GM18508 (cell line): Measurements from ENCODE around the gene GRK5.

ENCODE experiments used
- ATAC-seq: cut with Tn5 transposase; IDR thresholded peaks from one replicate; pipeline ENCODE4 v1.9.1; 2021; ENCODE audit warnings: moderate number of reproducible peaks; ENCODE audit not compliant: insufficient read depth, unreplicated experiment

GRK5 gene

DNA sequence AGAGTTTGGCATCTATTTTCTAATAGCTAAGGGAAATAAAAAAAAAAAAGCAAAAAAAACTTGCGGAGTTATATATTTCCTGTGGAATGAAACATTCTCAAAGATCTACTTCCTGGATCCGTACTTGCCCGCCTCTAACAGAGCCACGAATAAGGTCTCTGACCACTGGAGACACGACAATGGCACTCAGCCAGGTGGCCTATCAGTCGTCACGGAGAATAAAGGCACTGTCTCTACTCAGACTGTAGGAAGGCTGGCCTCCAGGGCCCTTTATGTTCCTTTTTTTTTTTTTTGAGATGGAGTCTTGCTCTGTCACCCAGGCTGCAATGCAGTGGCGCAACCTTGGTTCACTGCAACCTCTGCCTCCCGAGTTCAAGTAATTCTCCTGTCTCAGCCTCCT is 276.5 kb downstream of the GRK5 start:
- ATAC-seq, result no peak

DNA sequence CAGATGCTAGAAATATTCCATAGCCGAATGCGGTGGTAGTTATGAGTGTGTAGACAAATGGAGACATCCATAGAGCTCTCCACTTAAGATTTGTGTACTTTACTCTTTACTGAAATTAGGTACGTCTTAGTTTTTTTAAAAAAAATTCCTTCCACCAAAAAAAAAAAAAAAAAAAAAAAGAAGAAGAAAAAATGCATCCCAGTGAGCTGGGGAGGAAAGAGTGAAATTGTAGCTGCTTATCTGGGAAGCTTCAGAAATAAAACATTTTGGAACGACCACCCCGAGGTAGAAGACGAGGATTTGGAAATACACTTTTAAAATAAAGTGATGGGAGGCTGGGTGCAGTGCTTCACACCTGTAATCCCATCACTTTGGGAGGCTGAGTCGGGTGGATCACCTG is 281.3 kb downstream of the GRK5 start:
- ATAC-seq, result no peak

DNA sequence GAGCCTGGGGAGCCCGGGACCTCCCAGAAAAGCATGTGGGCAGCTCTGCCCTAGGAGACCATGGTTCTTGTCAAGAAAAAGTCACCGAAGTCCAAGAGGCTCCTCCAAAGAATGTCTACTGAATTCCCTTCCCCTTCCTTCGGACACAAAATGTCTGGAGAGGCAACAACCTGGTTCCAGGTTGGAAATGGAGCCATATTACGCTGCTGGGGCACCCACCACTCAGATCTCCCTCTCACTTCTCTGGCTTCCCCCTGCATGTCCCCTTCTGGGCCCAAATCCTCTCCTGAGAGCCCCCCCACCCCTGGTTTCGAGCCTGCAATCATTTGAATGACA is 282.6 kb downstream of the GRK5 start:
- ATAC-seq, result no peak

DNA sequence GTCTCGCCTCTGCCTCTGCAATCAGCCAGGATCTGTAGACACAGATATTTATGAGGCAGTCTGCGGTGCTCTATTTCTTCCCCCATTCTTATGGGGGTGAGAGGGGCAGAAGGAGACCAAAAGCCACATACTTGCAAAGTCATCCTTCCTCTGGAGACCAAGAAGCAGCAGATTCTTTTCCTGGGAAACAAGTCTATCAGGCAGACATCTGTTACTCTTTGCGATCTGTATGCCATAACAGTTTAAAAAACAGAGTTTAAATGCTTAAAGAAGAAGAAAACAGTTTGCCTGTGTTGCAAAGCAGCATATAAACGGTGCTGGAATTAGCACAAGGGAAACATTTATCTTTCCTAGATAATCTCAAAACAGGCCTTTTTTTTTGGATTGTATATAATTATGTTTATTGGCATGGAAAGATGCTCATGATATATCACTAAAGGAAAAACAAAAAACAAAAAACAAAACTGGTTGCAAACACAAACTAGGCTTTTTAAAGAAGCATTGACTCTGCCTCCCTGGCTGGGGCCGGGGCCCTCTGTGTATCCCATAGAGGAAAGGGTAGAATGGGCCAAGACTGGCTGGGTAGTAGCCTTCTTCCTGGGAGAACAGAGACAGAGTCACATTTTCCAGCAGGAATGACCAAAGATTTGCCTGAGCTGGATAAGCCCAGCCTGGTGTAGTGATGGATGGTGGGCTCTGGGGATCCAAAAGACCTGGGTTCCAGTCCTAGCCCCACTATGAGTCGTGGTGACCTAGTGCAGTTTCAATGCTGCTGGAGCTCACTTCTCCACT is 284.8 kb downstream of the GRK5 start:
- ATAC-seq, result no peak

DNA sequence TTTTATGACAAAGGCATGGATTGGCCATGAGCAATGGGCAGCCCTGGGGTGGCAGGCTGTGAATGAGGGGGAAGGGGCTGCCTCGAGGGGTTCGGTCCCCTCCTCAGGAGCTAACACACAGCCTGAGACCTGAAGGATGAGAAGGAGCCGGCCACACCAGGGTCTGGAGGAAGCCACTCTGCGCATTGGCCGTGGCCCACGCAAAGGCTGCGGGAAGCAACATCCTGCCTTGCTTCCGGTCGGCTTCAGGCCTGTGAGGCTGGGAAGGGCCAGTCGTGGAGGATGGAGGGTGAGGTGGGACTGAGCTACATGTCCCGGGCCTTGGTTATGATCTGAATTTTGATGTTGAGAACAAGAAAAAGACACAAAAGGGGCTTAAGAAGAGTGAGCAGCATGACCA is 285.8 kb downstream of the GRK5 start:
- ATAC-seq, result no peak

DNA sequence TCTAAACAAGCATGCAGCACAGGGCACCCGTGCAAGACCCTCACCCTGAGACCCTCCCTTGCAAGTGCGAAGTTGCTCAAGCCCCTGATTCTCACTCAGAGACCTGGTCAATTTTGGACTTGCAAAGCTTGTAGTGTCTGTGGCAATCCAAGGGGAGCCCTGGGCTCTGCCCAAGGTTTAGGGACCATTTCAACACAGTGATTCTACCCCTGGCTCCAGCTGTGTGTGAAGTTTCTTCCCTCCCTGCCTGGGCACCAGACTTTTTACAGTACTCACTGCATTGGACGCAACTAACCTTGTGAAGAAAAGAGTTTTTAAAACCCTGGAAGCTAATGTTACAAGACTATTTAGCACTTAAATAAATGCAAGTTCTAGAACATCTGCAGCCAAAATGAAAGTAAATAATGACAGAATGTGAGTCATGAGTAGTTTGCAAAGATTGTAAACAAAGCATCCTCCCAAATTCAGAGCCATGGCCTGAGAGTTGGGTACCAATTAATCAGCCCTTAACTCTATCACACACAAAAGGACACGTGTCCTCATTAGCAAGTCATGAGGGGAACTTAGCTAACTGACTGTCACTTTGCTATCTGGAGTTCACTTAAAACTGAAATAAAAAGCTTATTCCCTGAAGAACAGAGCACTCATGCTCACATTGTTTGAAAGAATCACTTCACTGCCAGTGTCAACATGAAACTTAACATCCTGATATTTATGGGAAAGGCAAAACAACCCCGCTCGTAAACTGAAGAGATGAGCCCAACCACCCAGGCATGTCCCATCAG is 287.1 kb downstream of the GRK5 start:
- no peak for ATAC-seq

DNA sequence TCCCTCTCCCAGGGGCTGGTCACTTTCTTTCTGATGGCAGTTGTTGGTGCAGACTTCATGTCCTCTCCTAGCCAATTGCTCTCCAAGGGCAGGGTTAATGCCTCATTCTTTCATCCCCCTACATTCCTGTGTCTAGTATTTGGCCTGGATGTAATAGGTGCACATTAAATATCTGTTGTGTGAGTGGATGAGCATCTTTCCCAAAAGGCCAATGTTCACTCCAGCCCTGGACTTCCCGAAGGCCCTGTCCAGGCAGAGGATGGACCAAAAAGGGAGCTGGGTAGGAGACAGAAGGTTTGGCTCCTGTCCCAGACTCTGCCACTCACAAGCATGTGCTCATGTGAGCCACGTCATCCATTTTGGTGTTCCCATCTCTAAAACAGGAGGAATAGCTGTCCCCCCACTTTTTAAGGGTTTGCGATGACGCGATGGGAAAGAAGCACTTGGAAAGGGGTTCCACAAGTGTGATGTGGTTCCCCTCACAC is 287.7 kb downstream of the GRK5 start:
- ATAC-seq, result no peak

DNA sequence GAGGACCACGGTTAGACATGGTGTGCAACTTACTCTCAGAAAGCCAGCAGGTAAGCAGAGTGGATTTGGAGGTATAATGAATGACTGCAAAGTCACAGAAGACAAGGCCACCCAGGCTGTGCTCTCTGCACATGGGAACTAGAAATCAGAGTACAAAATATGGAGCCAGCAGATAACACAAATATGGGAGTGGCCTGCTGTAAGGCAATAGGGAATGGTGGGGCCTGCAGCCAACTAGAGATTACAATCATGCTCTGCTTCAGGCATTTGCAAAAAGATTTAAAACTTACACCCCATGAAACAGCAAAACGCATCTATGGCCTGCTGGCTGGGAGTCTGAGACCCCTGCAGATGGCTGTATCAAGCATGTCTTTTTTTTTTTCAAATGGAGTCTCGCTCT is 288.2 kb downstream of the GRK5 start:
- ATAC-seq, result no peak

DNA sequence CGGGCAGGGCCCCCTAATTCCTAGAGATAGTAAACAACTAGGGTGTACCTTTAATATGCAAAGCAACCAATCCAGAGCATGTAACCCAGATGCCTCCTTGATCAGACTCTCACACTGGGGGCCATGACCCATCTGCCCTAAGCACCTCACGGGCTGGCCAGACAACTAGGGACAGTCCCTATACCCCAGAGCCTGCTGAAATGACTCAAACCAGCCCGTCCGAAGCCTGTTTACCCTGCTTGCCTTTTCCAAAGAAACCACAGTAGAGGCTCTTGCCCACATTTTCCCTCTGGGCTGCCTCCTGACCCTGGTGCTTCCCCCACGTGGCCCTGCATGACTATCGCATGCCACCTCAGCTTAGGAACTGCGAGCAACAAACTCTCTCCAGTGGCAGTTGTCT is 288.9 kb downstream of the GRK5 start:
- peak; percentile 71 for ATAC-seq

DNA sequence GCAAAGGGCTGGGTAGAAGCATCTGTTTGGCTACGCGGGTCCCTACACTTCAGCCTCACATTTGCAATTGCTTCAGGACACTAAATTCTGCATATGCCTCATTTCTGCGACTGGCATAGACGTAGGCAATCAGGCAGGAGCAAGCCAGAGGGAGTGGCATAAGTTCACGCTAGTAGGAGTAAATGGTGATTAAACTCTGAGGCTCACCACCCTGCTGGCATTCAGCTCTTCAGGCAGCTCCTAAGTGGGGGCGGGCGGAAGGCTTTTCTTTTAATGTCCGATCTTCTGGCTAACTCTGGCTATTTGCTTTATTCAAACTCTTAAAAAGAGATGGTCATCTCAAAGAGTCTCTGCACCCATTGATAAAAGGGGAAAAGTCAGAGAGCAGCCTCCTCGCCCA is 289.9 kb downstream of the GRK5 start:
- no peak for ATAC-seq

DNA sequence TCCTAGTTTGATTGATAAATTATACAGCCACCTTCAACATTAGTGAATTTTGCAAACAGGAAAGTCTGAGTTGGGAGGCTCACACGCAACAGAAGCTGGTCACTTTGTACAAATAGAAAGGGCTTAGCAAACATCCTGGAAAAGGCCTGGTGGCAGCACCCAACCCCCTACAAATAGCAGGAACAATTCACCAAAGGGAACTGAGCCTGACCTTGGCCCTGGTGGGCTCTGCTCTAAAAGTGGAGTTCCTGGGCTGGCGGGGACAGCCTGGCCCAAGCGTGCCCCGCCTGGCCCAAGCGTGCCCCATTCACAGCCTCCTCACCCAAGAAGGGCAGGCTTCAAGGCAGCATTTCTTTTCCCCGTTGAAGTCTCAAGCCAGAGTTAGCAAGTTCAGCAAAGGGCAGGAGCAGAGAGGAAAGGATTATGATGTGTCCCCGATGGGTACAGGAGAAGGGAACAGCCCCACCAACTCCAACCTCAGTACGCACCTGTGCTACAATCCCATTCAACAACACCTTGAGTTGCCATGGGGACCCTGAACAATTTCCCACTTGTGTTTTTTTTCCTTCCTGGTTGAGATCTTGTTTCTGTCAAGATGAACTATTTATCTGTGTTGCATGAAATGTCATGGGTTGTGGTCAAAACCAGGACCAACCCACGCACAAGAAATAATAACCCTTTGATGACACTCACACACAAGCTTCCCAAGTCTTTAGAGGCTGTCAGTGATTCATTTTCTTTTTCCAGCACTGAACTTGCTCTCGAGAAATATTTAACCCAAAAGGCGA is 291.7 kb downstream of the GRK5 start:
- no peak for ATAC-seq

DNA sequence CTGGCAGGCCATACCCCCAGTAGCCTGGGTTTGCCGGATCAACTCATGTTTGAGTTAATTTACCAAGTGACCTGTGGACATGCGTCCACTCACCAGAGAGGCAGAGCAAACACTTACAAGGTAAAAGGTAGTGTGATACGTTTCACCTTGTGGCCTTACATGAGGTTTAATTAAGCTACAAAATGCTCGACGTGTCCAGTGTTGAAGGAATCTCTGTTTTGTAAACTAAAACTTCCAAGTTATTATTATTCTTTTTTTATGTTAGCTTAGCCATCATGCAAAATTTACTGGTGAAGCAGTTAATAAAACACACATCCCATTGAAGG is 292.3 kb downstream of the GRK5 start:
- ATAC-seq, result no peak

DNA sequence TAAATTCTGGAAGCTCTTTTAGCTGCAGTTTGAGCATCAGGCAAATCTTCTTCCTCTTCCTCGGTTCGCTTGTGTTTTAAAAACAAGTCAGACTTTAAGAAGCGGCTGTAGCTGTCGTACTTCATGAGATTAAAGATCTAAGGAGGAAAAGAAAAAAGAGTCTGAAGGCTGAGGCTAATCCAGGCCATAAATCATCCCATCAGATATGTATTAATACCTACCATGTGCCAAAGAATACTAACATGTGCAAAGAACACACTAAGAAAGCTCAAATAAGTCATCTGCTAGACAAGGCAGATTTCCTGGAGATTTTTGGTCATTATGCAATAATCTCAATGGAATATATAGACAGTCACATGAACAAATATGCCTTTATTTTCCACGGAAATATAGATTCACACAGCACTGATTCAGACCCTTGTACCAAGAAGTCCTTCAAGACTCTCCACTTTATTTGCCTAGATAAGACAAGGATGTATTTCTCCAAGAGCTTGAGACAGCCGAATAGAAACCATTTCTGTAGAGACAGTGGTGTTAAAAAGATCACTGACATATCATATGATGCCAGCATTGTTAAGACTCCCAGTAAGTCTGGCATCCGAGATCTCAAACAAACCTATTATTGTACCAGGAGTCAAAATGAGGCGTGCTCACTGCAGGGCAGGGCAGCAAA is 292.9 kb downstream of the GRK5 start:
- no peak for ATAC-seq

DNA sequence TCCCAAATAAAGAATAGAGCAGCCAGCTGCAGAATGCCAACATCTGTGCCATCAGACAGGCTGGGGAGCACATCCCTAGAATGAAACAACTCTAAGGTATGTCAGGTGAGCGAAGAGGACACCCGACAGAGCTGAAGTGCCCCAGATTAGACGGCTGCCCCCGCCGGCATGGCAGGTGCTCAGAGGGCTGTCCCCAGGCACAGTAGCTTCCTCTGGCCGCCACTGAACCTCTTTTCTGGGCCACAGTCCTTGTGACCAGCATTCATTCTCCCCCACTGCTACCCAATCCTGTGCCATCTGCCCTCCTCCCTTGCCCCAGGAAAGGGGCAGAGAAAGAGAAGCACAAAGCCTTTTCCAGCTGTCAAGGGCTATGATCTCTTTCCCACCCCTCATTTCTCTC is 293.4 kb downstream of the GRK5 start:
- no peak for ATAC-seq

DNA sequence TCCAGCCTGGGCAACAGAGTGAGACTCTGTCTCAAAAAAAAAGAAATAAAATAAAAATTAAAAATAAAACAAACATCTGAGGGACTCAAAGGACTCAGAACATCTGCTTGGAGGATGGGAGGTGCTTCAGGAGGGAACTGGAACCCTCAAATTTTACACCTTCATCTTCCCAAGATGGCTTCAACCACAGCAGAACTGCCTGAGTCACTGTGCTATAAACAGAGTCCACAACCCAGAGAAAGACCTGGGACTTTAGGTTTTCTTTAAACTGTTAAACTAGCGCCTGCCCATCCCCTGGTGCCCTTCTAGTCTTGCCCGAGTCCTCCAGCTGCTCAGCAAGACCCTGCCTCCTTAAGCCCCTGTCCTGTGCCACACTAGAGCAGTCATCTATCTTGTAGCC is 294.3 kb downstream of the GRK5 start:
- ATAC-seq, result no peak

DNA sequence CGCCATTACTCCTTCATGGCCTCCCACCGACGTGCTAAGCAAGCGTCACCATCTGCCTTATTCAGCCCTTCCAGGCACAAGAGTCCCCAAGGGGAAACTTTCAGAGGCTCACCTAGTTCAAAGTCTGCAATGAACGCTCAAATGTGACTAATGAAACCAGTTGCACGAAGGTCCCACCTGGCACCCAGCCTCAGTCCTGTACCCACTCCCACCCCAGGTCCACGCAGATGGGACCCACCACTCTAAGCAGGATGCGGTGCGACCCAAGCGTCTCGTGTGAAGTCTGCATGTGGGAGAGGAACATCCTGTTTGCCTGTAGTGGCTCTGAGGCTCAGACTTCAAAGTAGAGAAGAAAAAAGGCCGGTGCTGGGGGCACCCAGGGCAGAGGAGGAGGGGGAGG is 294.8 kb downstream of the GRK5 start:
- ATAC-seq, result no peak

DNA sequence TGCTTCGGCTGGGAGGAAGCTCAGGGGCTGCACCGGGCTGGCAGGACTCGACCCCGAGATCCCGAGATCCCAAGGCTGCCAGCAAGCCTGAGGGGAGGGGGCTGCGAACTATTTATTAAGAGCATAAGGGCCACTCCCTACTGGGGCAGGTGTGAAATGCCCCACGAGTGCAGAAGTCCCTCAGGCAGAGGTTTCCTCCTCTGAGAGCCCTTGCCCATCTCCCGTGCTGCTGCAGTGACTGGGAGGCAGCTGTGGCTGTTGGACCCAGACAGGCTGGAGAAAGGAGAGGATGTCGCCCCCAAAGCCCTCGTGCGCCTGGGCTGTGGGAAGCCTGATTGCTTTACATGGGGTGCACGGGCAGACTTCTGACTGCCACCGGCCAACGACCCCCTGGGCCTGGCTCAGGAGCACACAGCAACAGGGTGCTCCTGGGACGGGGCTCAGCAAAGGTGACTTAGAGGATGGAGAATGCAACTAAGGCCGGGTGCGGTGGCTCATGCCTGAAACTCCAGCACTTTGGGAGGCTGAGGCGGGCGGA is 295.3 kb downstream of the GRK5 start:
- no peak for ATAC-seq

DNA sequence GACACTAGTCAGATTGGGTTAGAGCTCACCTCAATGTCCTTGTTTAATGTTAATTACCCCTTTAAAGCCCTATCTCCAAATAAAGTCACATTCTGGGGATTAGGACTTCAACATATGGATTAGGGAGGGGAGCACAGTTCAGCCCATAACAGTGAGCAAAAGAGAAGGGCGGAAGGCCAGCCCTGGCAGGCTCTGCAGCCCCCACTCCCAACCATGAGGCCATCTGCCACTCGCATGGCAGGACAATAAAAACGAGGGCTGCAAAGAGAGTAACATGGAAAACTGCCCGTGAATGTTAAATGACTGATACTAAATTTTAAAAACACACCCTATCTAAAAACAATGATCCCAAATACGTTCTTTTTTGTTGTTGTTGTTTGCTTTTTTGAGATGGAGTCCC is 296.4 kb downstream of the GRK5 start:
- no peak for ATAC-seq

DNA sequence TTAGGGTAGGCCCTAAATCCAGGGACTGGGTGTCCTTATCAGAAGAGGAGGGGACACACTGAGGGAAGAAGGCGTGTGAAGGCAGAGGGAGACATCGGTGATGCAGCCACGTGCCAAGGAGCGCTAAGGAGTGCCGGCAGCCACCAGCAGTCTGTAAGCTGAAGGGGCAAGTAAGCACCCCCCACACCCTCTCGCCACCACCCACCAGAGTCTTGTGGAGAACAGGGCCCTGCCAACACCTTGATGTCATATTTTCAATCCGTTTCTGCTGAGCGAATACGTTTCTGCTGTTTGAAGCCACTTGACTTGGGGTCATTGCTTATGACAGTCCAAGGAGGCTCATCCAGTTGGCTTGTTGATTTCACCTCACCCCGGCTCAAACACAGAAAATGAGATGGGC is 297.3 kb downstream of the GRK5 start:
- no peak for ATAC-seq

DNA sequence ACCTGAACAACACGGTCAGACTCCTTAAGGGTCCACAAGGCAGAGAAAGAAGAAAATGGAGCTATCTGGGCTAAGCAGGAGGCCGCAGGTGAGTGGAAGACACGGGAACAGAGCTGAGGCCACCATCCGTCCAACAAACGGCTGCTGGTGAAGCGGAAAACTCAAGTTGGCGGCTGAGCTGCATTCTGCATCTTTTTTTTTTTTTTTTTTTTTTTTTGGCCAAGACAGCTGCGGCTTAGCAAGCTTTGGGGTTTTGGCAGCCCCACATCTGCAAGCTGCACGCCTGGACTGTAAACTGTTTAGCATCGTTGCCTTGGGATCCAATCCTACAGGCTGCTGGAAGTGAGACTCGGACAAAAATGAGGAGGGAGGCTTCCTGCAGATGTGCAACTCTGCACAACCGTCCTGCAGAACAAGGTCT is 297.8 kb downstream of the GRK5 start:
- ATAC-seq, result no peak
